Frontal cortex (tissue), 4 donors: ENCODE measurements around the gene BCL7A. TPM values are rescaled to one million over a fixed set of nuclear protein-coding genes. Genes with fewer than 3 reads are reported as not detected.
"Not testable (repeated sequence)": the region's sequence is repeated elsewhere in the genome, so short reads cannot be mapped to it uniquely, and the experiment has no call there.

Experiments used
- DNase-seq, 2 donors: peaks; one replicate each; pipeline ENCODE4 v3.0.0; 2012; ENCODE audit warnings: low spot score in 2 of 2
- FAIRE-seq: peaks from 2 replicates; lab custom pipeline; 2012; peaks lifted over from hg19 to GRCh38; lab: Jason Lieb, UNC
- total RNA-seq: library from RNA; depleted of rRNA; stranded (reverse); fragments of >200 nt; gene quantifications from one replicate; pipeline ENCODE4 v1.2.3, GENCODE V29; 2014
- donor health status: control.
- donor health status: control.
- donor health status: control.

Gene BCL7A
- 88.0 TPM for total RNA-seq

- FAIRE-seq: no peak
Observed at GRCh38 chr12:122021822-122022392, at the start of gene BCL7A. TSS of gene BCL7A (plus strand) at chr12:122021884. CDS start at chr12:122022092, 208 bp downstream.

GRCh38 chr12:121974026-121974985, 47.4 kb upstream of the BCL7A start:
- DNase-seq (no peak), FAIRE-seq (no peak)

More at GRCh38 chr12:122021822-122022392, at the start of gene BCL7A:
- peak; percentile 79 to 85 for DNase-seq

GRCh38 chr12:121975021-121975420, 46.7 kb upstream of the BCL7A start:
- no peak for FAIRE-seq
- no peak for DNase-seq

- DNase-seq (no peak), FAIRE-seq (no peak)
Observed at GRCh38 chr12:121976950-121977349, 44.7 kb upstream of the BCL7A start.

GRCh38 chr12:121980191-121980891, 41.3 kb upstream of the BCL7A start:
- no peak for DNase-seq
- FAIRE-seq: no peak

GRCh38 chr12:121980892-121981272, 40.8 kb upstream of the BCL7A start:
- DNase-seq: no peak
- no peak for FAIRE-seq

GRCh38 chr12:121981456-121981855, 40.2 kb upstream of the BCL7A start:
- DNase-seq (no peak), FAIRE-seq (no peak)

- no peak for DNase-seq
- FAIRE-seq: no peak
Observed at GRCh38 chr12:121982950-121983349, 38.7 kb upstream of the BCL7A start.

- FAIRE-seq: no peak
- no peak for DNase-seq
Observed at GRCh38 chr12:121983536-121984210, 38.0 kb upstream of the BCL7A start.

GRCh38 chr12:121986489-121987245, 35.0 kb upstream of the BCL7A start:
- DNase-seq (no peak), FAIRE-seq (no peak)

- not testable (repeated sequence) for DNase-seq, FAIRE-seq
Observed at GRCh38 chr12:121988519-121988918, 33.2 kb upstream of the BCL7A start.

GRCh38 chr12:121989276-121990113, 32.2 kb upstream of the BCL7A start:
- DNase-seq (no peak), FAIRE-seq (no peak)

GRCh38 chr12:121990114-121990647, 31.5 kb upstream of the BCL7A start:
- FAIRE-seq (no peak), DNase-seq (no peak)

GRCh38 chr12:121990692-121991603, 30.7 kb upstream of the BCL7A start:
- FAIRE-seq (no peak), DNase-seq (no peak)

GRCh38 chr12:121992059-121992879, 29.4 kb upstream of the BCL7A start:
- DNase-seq (no peak), FAIRE-seq (no peak)
